Keratinocyte (primary cell): ENCODE data around the gene INTS3.
A peak's percentile ranks its signal among the peaks of the same experiment; 100 is the strongest.

Source experiments
- EZH2 ChIP-seq: IDR thresholded peaks from one replicate; pipeline ENCODE4 v1.6.1; 2012; ENCODE audit warnings: inconsistent platforms, mild to moderate bottlenecking, low read length, moderate library complexity
- TF ChIP-seq, protein P1 (sequence below), 3 experiments: IDR thresholded peaks in 1 of 3; conservative IDR thresholded peaks in 1 of 3; optimal IDR thresholded peaks in 1 of 3; 2 replicates in 2 of 3; 3 replicates in 1 of 3; pipeline versions ENCODE3 to v1.5.1; 2011; ENCODE audit warnings: low read length in 3 of 3, mild to moderate bottlenecking in 3 of 3, moderate library complexity in 2 of 3, control low read depth in 1 of 3, inconsistent platforms in 1 of 3; ENCODE audit not compliant: insufficient read depth in 2 of 3; ENCODE audit errors: extremely low read depth in 1 of 3

DNA sequence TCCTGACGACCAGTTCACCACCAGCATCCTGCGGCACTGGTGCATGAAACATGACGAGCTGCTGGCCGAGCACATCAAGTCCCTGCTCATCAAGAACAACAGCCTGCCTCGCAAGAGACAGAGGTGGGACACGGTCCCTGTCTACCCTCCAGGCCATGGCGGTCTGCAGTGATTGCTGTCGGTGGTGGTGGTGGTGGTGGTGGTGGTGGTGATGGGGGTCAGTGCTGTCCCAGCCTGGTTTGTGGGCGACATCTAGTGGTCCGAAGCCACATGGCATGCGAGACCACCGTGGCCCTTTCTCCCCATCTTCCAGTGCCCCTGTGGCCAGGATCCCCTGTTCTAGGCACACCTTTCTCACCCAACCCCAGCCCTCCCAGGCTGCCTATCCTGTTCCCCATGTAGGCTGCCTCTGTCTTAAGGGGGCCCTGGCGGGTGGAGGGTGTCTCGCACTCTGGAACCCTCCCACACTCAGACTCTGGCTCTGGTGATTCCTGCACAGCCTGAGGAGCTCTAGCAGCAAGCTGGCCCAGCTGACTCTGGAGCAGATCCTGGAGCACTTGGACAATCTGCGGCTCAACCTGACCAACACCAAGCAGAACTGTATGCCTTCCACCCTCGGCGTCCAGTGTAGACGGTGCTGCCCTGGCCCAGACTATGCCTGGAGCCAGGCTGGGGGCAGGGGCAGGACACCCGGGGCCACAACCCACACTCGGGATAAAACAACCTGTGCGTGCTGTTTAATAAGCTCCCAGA, 44.2 kb downstream of the INTS3 start:
- TF ChIP-seq, protein P1, sequence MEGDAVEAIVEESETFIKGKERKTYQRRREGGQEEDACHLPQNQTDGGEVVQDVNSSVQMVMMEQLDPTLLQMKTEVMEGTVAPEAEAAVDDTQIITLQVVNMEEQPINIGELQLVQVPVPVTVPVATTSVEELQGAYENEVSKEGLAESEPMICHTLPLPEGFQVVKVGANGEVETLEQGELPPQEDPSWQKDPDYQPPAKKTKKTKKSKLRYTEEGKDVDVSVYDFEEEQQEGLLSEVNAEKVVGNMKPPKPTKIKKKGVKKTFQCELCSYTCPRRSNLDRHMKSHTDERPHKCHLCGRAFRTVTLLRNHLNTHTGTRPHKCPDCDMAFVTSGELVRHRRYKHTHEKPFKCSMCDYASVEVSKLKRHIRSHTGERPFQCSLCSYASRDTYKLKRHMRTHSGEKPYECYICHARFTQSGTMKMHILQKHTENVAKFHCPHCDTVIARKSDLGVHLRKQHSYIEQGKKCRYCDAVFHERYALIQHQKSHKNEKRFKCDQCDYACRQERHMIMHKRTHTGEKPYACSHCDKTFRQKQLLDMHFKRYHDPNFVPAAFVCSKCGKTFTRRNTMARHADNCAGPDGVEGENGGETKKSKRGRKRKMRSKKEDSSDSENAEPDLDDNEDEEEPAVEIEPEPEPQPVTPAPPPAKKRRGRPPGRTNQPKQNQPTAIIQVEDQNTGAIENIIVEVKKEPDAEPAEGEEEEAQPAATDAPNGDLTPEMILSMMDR (optimal IDR thresholded peaks at IDR 0.05 in 1 of 3, IDR thresholded peaks at IDR 0.05 in 1 of 3, conservative IDR thresholded peaks at IDR 0.05 in 1 of 3; ENCODE audit: extremely low read depth in 1 of 3, insufficient read depth in 2 of 3, low read length in 3 of 3) = peak in 1 of 3 experiments; percentile 61
- TF ChIP-seq EZH2 = no peak
